ENCODE measurements around the gene SAMD4A. TPM values are rescaled to one million over a fixed set of nuclear protein-coding genes. Genes with fewer than 3 reads are reported as not detected.

Gene SAMD4A
- total RNA-seq, 4 donors from 2014 or later: 39.8 to 53.3 (median 48.0) TPM

- no peaks in the 10 kb centered on the region for H3K27me3 ChIP-seq
- TF ChIP-seq POLR2A (IDR thresholded peaks at IDR 0.05): no peak
- no peak for TF ChIP-seq CTCF (IDR thresholded peaks at IDR 0.05)
- TF ChIP-seq EP300 (IDR thresholded peaks at IDR 0.05): no peak
- no peaks in the 10 kb centered on the region for H3K9me3 ChIP-seq
- WGBS, 2 donors: 64 to 66% methylated on average over 6 of the region's 6 CpGs
- no peak for DNase-seq (ENCODE audit: low spot score in 2 of 2)
- H3K4me3 ChIP-seq: no peak overlapping the region
- no peaks in the 10 kb centered on the region for H3K36me3 ChIP-seq
- peaks cover 0 to 39% (median 4%) of the 10 kb centered on the region in 4 donors for H3K4me1 ChIP-seq
- peak overlapping the region in 1 of 4 donors; percentile 36 for H3K27ac ChIP-seq
These were observed 125.4 kb downstream of the SAMD4A start for GRCh38 chr14:54692284-54692772.

DNA sequence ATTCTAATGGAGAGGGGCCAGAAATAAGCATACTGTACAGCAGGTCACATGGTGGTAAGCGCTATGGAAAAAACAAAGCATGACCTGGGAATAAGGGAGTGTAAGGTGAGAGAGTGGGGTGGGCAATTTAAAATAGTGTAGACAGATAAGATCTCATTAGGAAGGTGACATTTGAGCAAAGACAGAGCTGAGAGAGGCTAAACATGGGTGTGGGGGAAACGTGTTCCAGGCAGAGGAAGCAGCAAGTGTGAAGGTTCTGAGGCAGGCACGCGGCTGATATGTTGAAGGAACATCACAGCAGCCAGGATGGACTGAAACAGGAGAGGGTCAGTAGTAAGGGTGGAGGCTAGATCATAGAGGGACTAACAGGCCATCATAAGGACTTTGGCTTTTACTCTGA, 126.8 kb downstream of the SAMD4A start:
- 92 to 93% methylated on average over 4 of the region's 4 CpGs for WGBS, 2 donors
- Histone ChIP-seq H3K9me3 (no peaks in the 10 kb centered on the region), H3K36me3 (no peaks in the 10 kb centered on the region), H3K4me1 (peaks cover 0 to 38% (median 6%) of the 10 kb centered on the region in 4 donors), H3K27me3 (no peaks in the 10 kb centered on the region), H3K27ac (no peak overlapping the region), H3K4me3 (no peak overlapping the region)
- TF ChIP-seq EP300 (IDR thresholded peaks at IDR 0.05) (no peak), CTCF (IDR thresholded peaks at IDR 0.05) (no peak)
- DNase-seq (ENCODE audit: low spot score in 2 of 2): no peak

GRCh38 chr14:54695196-54695595, 128.3 kb downstream of the SAMD4A start:
- no peaks in the 10 kb centered on the region for H3K27me3 ChIP-seq
- TF ChIP-seq CTCF (IDR thresholded peaks at IDR 0.05): no peak
- TF ChIP-seq EP300 (IDR thresholded peaks at IDR 0.05): no peak
- TF ChIP-seq POLR2A (IDR thresholded peaks at IDR 0.05): no peak
- H3K9me3 ChIP-seq: no peaks in the 10 kb centered on the region
- no peak for DNase-seq (ENCODE audit: low spot score in 2 of 2)
- no peaks in the 10 kb centered on the region for H3K36me3 ChIP-seq
- H3K4me3 ChIP-seq: no peak overlapping the region
- no peak overlapping the region for H3K27ac ChIP-seq
- WGBS, 2 donors: 100% methylated on average over 1 of the region's 1 CpG
- peaks cover 0 to 48% (median 11%) of the 10 kb centered on the region in 4 donors for H3K4me1 ChIP-seq

DNA sequence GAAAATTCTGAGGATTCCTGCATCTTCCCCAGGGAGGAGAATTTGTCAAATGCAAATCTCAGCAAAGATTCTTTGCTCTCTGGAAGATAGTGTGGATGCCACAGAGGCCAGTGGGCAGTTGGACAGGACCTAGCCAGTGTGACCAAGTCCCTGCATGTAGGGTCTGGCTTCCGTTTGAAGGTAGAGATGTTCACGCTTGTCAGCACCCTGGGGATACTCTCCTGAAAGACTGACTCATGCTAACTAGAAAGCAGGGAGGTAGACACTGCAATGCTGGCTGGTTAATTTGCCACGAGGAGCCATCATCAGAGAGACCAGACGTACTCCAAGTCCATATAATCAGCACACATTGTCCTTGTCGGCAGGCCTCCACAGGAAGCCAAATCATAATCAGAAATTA, 130.1 kb downstream of the SAMD4A start:
- no peak overlapping the region for H3K27ac ChIP-seq
- H3K9me3 ChIP-seq: no peaks in the 10 kb centered on the region
- H3K36me3 ChIP-seq: no peaks in the 10 kb centered on the region
- TF ChIP-seq EP300 (IDR thresholded peaks at IDR 0.05): no peak
- no peak for TF ChIP-seq CTCF (IDR thresholded peaks at IDR 0.05)
- TF ChIP-seq POLR2A (IDR thresholded peaks at IDR 0.05): no peak
- WGBS, 2 donors: 79 to 85% methylated on average over 5 of the region's 5 CpGs
- no peak overlapping the region for H3K4me3 ChIP-seq
- no peak for DNase-seq (ENCODE audit: low spot score in 2 of 2)
- H3K4me1 ChIP-seq: peaks cover 0 to 33% (median 11%) of the 10 kb centered on the region in 4 donors
- H3K27me3 ChIP-seq: no peaks in the 10 kb centered on the region

- H3K27ac ChIP-seq: no peak overlapping the region
- H3K27me3 ChIP-seq: no peaks in the 10 kb centered on the region
- H3K9me3 ChIP-seq: no peaks in the 10 kb centered on the region
- WGBS, 2 donors: 94 to 95% methylated on average over 3 to 4 of the region's 4 CpGs
- H3K4me1 ChIP-seq: peaks cover 0 to 27% (median 8%) of the 10 kb centered on the region in 4 donors
- no peak for TF ChIP-seq POLR2A (IDR thresholded peaks at IDR 0.05)
- TF ChIP-seq CTCF (IDR thresholded peaks at IDR 0.05): no peak
- TF ChIP-seq EP300 (IDR thresholded peaks at IDR 0.05): no peak
- peaks cover 0 to 8% (median 0%) of the 10 kb centered on the region in 3 donors for H3K36me3 ChIP-seq
- no peak overlapping the region for H3K4me3 ChIP-seq
- DNase-seq (ENCODE audit: low spot score in 2 of 2): no peak
These were observed 130.9 kb downstream of the SAMD4A start for GRCh38 chr14:54697803-54698202.

Measured in tibial nerve (tissue), 4 donors.